Ramos (cell line): ENCODE results near the gene COX7A2.

Source experiments
- in situ Hi-C: fragments of 300-500 bp; cut with MboI; formaldehyde crosslinking; loops from one replicate; pipeline ENCODE4 v1.14.3; 2022; ENCODE audit warnings: low sequenced_read_pairs; ENCODE audit not compliant: unreplicated experiment

COX7A2 gene

GRCh38 chr6:75224303-75224926, 19.2 kb downstream of the COX7A2 start:
- in situ Hi-C loops: loop anchor here (25.0 kb wide), 2 partner anchors 1362 to 1487 kb away; no protein-coding TSS in a partner anchor

- in situ Hi-C loops: loop anchor here (25.0 kb wide), 2 partner anchors 1361 to 1486 kb away; no protein-coding TSS in a partner anchor
Observed at GRCh38 chr6:75223428-75223827, 20.2 kb downstream of the COX7A2 start.

GRCh38 chr6:75222261-75222660, 21.3 kb downstream of the COX7A2 start:
- in situ Hi-C loops: loop anchor here (25.0 kb wide), 2 partner anchors 1360 to 1485 kb away; no protein-coding TSS in a partner anchor

- in situ Hi-C loops: loop anchor here (25.0 kb wide), 2 partner anchors 1359 to 1484 kb away; no protein-coding TSS in a partner anchor
Observed at GRCh38 chr6:75221116-75221515, 22.5 kb downstream of the COX7A2 start.

GRCh38 chr6:75220357-75220756, 23.2 kb downstream of the COX7A2 start:
- in situ Hi-C loops: loop anchor here (25.0 kb wide), 2 partner anchors 1358 to 1483 kb away; no protein-coding TSS in a partner anchor

GRCh38 chr6:75219263-75219662, 24.3 kb downstream of the COX7A2 start:
- in situ Hi-C loops: loop anchor here (25.0 kb wide), 2 partner anchors 1357 to 1482 kb away; no protein-coding TSS in a partner anchor

GRCh38 chr6:75217193-75217592, 26.4 kb downstream of the COX7A2 start:
- in situ Hi-C loops: loop anchor here (25.0 kb wide), 2 partner anchors 1355 to 1480 kb away; no protein-coding TSS in a partner anchor

- in situ Hi-C loops: loop anchor here (25.0 kb wide), 2 partner anchors 1353 to 1478 kb away; no protein-coding TSS in a partner anchor
Observed at GRCh38 chr6:75215291-75215690, 28.3 kb downstream of the COX7A2 start.

- in situ Hi-C loops: loop anchor here (25.0 kb wide), 2 partner anchors 1351 to 1476 kb away; no protein-coding TSS in a partner anchor
Observed at GRCh38 chr6:75213732-75214131, 29.9 kb downstream of the COX7A2 start.

GRCh38 chr6:75213112-75213511, 30.5 kb downstream of the COX7A2 start:
- in situ Hi-C loops: loop anchor here (25.0 kb wide), 2 partner anchors 1351 to 1476 kb away; no protein-coding TSS in a partner anchor

- in situ Hi-C loops: loop anchor here (25.0 kb wide), 2 partner anchors 1350 to 1475 kb away; no protein-coding TSS in a partner anchor
Observed at GRCh38 chr6:75211920-75212590, 31.5 kb downstream of the COX7A2 start.

- in situ Hi-C loops: loop anchor here (25.0 kb wide), 2 partner anchors 1349 to 1474 kb away; no protein-coding TSS in a partner anchor
Observed at GRCh38 chr6:75210885-75211739, 32.5 kb downstream of the COX7A2 start.

- in situ Hi-C loops: loop anchor here (25.0 kb wide), 2 partner anchors 1347 to 1472 kb away; no protein-coding TSS in a partner anchor
Observed at GRCh38 chr6:75209184-75209723, 34.3 kb downstream of the COX7A2 start.

GRCh38 chr6:75208298-75209183, 35.1 kb downstream of the COX7A2 start:
- in situ Hi-C loops: loop anchor here (25.0 kb wide), 2 partner anchors 1346 to 1471 kb away; no protein-coding TSS in a partner anchor

- in situ Hi-C loops: loop anchor here (25.0 kb wide), 2 partner anchors 1344 to 1469 kb away; no protein-coding TSS in a partner anchor
Observed at GRCh38 chr6:75206576-75207342, 36.8 kb downstream of the COX7A2 start.

GRCh38 chr6:75205776-75206575, 37.6 kb downstream of the COX7A2 start, which contains the start of gene COL12A1:
Gene COL12A1 (minus strand): TSS chr6:75206053. CDS start chr6:75202792, 3,261 bp downstream.
- in situ Hi-C loops: loop anchor here (25.0 kb wide), 2 partner anchors 1344 to 1469 kb away; no protein-coding TSS in a partner anchor
